SW480 (cell line): Measurements from ENCODE around the gene RCVRN.
A peak's percentile ranks its signal among the peaks of the same experiment; 100 is the strongest.

Experiments used
- DNase-seq: peaks from one replicate; pipeline ENCODE4 v3.0.0-alpha.2; 2016; ENCODE audit warnings: low spot score

Gene RCVRN

DNA sequence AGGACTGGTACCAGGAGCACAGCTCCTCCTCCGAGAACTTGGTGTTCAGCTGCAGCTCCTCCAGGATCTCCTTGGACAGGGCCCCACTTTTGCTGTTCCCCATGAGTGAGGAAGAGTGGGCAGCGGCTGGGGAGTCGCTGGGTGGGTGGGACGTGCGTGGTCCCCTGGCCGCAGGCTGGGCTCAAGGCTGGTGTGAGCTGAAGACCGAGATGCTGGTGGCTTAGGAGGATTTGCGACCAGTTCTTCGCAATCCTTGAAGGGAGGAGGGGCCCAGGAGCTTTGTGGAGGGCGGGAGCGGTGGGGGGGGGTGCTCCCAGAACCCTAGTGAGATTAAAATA is at the start of gene RCVRN:
Gene RCVRN (minus strand): TSS at position 194 of the 338 bp plus-strand sequence. CDS start 91 bp downstream, at position 103.
- DNase-seq = no peak

DNA sequence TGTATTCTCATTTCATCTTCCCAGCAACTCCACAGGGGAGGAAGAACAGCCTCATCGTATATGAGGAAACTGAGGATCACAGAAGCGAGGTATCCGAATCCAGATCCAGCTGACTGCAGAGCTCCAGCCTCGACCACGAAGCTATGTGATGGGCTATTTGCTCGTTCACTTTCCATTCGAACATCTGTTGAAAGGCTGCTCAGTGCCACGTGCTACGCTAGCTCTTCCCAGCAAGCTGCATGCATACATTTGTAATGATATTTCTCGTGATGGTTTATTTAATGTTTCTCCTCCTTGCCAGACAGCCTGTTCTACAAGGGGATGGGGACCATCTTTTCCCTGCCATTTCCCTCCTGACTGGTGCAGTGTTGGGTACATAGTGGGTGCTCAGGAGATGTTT is 48.4 kb upstream of the RCVRN start:
- DNase-seq = no peak

DNA sequence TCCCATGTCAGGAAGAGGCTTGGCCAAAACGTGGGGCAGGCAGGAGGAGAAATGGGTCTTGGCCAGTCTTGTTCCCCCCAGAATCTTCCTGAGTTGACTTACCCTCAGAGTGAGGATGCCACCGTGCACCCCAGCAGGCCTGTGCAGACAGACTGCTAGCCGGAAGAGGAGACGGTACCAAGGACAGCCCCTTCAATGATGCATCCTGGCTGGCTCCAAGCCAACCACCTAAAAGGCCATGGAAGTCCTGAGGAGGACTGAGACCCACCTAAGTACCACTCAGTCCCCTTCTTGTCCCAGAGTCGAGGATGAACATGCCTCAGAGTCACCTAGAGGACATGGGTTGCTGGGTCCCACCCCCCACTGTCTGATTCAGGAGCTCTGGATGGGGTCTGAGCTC is 46.7 kb upstream of the RCVRN start:
- no peak for DNase-seq

DNA sequence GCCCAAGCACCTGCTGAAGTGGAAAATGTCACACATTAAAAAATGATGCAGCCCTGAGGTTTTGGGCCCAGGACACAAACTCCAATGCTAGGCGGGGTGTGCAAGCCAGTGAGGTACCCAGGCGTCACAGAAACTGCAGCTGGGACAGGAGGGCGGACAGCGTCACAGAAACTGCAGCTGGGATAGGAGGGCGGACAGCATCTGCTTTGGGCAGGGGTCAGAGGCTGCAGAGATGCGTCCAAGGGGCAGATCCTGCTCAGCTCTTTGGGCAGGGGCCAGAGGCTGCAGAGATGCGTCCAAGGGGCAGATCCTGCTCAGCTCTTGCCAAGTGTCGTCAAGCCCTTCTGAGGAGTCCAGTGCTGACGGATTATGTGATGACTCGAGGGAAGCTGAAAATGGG is 43.9 kb upstream of the RCVRN start:
- DNase-seq = no peak

DNA sequence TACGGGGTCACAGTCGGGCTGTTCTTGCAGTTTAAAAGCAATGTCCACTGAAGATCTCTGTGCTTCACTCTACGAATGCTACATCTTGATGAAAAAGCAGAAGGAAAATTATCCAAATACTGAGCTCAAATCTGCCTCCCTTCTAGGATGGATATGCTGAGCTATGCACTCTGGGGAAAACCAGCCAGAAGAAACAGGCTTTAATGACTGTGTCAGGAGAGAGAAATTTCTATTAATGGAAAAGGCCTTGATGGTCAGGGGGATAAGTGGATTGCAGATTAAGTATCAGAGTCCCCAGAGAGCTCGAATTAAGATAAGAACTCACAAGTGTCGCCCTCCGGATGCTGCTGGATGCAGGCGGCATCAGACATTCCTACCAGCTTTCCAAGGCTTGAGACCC is 39.6 kb upstream of the RCVRN start:
- no peak for DNase-seq

DNA sequence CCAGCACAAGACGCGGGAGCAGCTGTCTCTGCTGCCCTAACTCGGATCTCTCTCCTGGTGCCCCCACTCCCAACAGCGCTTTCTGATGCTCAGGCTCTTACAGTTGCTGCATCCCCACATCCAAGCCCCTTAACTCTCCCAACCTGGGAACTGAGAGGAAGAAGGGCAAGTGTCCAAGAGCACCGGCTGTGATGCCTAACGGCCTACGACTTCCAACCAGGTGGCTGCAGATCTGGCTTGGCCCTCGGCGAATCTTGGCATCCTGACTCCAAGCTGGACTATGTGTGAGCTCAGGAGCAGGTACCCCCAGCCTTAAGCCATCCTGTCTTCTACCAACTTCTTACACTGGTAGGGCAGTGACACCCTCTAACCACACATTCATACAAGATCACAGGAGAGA is 38.3 kb upstream of the RCVRN start:
- DNase-seq = no peak

DNA sequence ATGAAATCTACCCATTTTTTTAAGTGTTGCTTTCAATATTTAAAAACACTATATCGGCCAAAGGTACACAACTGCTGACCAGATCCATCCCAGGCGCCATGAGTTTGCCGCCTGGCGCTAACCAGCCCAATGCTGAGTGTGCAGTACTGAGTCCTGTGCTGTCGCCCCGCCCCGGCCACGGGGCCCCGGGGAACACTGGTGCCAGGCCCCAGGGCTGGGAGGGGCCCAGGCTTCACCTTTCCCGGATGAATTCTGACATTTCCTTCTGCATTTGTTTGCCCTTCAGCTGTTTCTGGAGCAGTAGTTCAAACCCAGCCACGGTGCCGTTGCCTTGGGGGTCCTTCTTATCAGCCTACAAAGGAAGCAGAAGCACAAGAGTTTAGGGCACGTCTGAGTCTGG is 37.8 kb upstream of the RCVRN start:
- no peak for DNase-seq

DNA sequence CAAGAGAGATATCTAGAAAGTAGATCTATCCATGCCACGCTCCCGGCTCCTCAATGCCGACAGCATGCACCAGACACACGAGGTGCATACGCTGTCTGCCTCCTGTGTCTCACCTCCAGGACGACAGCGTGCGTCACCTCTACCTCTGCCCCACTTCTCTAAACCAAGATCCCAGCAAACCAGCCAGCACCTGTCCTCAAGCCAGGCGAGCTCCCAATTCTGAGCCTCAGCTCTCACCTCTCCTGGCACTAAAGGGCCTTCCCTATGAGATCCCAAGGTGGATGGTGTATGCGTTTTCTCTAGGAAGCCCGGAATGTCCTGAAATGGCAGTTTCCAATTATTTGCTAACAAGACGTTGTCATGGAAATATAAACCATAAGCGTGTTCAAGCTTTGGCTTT is 36.2 kb upstream of the RCVRN start:
- DNase-seq = no peak

DNA sequence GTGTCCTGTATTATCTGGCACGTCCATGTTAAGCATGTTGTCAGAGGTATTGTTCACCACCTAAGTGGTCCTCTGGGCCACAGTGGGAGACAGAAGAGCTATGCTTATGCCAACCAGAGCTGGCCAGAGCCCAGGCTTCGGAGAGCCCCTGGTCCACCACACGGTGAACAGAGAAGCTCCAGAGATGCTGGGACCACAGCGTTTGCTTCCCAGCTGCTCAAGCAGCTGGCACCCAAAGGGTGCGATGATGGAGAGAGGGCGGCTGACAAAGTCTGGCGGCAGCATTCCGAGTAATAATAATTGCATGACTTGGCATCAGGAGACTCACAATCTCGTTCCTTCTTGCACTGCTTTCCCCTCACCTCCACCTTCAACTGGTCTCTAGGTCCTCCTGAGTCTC is 35.8 kb upstream of the RCVRN start:
- DNase-seq = no peak

DNA sequence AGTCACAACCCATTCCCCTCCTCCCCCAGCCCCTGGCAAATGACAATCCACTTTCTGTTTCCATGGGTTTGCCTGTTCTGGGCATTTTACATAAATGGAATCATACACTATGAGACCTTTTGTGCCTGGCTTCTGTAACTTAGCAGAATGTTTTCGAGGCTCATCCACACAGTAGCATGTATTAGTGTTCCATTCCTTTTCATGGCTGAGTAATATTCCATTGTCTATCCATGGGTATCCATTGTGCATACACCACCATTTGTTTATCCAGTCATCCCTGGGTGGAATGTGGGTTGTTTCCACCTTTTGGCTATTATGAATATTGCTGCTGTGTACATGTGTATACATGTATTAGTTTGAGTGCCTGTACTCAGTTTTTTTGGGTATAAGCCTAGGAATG is 33.7 kb upstream of the RCVRN start:
- DNase-seq = no peak

DNA sequence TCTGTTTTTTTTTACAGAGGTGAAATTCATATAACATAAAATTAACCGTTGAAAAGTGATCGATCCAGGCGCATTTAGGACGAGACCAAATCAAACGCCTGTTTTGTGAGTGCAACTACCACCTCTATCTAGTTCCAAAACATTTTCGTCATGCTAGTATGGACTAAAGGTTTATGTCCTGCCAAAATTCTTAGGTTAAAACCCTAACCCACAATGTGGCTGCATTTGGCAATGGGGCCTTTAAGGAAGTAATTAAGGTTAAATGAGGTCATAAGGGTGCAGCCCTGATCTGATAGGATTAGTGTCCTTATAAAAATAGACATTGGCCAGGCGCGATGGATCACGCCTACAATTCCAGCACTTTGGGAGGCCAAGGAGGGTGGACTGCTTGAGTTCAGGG is 32.8 kb upstream of the RCVRN start:
- no peak for DNase-seq

DNA sequence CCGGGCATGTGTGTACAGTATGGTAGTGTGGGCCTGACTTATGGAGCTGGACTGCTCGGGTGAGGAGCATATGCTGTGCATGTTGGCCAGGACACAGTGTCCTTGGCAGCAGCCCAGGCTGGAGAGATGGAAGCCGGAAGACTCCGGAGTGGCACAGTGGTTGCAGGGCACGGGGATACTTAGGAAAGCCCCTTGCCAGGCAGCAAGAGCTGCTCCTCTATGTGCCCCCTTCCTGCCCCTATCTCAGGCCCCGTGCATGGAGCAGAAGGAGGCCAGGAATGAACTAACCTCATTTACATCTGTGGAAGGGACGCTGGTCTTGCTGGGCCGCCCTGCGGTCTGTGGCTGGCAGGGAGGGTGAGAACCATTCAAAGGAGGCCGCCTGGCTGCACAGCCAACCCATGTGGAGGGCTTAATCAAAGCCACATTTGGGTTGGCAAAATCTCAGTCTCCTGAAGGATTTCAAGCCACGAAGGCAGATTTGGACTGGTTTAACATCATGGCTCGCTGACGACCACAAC is 32.2 kb upstream of the RCVRN start:
- no peak for DNase-seq

DNA sequence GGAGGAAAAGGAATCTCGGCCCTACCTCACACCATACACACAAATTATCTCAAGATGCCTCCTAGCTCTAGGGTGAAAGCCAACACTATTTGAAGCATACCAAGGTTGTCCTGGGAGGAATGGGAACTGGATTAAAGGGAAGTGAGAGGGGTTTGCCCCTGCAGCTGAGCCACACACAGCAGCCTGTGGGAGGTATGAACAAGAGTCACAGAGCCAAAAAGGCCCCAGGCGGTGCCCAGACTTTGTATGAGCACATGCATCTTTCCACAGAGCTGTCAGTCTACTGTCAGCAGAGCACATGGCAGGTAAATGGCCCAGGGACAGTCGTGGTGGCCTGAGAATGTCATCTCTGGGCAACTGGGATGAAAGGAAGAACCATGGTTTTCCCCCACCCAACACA is 31.0 kb upstream of the RCVRN start:
- no peak for DNase-seq

DNA sequence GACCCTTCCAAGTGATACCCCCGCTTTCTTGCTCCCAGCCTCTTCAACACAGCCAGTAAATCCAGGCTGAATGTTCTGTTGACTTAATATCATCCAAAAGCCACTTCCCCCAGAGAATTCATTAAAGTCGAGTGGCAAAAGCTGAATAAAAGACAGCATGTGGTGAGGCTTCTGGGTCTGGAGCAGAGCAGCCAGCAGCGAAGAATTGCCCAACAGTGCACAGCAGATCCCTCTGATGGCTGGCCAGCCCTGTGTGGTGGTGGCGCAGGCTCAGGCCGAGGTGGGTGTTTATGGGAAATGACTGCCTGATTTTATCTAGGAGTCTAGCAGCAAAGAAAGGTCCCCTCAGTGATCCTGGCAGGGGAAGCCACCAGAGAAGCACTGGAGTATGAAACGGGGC is 30.3 kb upstream of the RCVRN start:
- DNase-seq = no peak

DNA sequence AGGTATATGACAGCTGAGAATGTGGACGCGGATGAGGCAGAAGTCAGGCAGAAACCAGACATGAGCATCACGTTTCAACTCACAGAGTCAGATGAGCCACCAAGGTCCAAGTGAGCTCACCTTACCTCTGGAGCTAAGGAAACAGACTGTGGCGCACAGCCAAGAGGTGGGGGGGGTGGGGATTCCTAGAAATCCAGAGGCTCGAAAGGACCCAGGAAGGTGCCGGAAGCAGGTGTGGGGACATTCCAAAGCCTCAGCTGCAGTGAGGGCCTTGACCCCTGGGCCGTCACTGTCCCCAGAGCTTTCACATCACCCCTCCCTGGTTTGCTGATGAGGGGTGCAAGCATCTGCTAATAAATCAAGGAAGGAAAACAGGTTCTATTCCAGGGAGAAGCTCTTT is 29.3 kb upstream of the RCVRN start:
- DNase-seq = no peak

DNA sequence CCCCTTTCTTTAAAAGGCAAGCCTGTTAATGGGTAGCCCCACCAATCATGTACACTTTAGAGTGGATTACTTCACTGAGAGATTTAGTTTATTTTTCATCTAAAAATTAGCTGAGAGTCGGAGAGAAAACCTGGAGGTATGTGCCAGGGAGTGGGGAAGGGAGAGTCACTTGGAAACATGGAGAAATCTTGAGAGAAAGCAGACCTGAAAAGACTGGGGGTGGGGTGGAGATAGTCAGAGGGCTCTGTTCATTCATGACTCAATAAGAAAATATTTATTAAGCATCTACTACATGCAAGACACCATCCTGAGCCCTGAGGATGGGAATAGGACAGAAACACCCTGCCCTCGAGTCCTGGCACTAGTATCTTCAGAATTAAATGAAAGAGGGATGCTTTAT is 27.4 kb upstream of the RCVRN start:
- DNase-seq = no peak

DNA sequence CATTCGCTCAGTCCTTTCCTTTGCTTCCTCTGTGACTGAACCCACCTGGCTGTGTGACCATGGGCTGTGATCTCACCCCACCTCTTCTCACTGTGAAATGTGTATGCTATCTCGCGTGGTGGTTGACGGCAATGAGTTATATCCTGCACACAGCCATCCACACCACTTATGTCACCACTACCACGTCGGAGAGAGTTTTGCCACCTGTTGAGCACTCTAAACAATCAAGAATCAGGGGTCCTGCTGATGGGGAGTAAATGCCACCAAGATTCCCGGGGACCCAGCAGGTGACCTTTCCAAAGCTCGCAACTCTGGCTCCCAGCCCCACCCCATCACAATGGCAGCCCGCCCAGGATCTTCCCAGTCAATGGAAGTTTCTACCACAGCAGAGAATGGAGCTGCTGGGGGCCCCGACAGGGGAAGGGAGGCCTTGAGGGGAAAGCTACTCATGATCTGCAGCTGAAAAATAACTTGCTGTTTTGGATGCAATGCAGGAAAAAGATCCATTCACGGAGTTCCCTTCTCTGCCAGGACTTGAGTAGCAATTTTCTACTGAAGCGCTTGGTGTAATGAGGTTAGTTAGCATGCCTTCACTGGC is 26.2 kb upstream of the RCVRN start:
- DNase-seq = no peak

DNA sequence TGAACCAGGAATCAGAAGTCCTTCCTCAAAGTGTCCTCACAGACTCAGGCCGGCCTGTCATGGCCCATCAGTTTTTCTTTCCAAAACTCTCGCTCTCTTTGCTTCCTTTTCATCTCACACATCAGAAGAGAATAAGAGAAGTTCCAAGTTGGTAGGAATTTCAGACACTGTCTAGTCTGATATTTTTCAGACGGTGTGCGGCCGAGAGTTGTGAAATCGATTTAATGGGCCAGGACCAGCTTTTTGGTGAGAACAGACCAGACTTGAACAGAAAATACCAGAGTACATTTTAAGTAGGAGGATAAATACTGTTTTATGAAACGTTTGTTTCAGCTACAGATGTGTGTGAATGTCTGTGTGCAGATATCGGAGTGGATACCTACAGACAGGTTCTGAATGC is 24.8 kb upstream of the RCVRN start:
- DNase-seq = no peak

DNA sequence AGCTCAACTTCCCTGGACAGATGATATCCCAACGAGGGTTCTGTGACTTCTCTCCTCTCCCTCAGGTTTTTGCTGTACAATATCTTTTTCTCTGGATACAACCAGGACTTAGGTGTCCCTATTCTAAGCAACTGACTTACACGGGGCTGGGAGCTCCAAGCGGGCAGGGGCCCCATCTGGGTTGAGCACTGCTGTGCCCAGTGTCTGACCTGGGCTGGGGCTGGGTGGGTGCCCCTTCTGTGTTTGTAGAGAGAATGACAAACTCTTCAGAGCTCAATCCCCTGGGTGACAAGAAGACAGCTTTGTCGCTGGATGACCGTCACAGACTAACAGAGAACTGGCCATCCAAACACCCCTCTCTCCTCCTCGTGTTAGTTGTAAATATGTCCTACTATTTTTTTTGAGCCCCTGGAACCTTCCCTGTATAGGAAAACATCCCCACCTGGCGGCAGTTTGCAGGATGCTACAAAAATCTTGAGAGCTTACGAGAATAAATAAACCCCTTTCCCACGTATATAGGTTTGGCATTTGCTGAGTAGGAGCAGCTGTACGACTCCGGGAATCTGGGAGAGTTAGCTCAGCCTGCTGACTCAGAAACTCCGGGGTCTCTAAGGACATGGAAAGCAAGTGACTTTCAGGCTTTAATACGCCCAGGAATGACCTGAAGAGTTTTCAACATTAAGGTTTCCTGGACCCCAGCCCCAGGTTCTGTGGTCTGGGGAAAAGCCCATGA is 23.7 kb upstream of the RCVRN start:
- peak; percentile 77 for DNase-seq

DNA sequence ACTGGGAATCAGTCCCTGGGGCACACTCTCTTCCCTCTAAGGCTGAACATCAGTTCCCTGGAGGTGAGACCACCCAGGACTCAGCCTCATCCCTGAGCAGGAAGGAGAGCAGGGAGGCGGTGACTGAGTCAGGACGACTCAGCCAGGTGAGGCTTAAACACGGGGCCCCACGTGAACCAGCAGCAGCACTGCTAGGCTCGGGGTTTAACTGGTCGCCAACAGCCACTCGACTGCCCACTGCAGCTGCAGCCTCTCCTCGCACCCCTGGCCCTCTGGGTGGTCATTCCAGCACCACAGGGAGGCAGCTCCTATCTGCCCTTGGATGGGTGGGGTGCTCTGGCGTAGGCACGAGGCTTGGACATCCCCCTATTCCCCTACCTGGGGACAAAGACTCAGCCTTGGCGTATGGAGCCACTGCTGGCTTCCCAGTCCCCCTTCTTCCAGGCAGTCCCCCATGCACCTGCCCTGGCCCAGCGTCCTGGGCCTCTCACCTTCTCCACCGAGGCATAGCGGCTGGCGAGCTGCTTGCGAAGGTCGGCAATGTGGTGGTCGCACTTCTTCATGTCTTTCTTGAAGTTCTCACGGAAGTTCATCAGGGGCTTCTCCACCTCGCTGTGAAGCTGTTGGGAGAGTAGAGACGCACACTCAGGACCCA is 21.2 kb upstream of the RCVRN start:
- DNase-seq = no peak

DNA sequence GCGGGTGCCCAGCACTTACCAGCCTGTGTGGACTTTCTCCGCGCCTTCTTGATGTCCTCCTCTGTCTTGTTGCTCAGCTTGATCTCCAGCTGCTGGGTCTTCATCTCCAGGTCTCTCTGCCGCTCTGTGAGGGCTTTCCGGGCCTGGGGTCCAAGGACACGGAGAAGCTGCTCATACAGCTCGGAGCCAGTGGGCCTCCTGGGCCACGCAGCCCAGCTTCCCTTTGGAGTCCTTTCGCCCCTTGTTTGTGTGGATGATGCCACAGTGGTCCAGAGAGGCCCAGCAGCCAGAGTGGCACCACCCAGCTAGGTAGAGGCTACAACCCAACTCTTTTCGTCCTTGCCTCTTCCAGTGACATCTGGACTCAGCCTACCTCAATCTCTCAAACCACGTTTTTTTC is 20.4 kb upstream of the RCVRN start:
- DNase-seq = no peak

DNA sequence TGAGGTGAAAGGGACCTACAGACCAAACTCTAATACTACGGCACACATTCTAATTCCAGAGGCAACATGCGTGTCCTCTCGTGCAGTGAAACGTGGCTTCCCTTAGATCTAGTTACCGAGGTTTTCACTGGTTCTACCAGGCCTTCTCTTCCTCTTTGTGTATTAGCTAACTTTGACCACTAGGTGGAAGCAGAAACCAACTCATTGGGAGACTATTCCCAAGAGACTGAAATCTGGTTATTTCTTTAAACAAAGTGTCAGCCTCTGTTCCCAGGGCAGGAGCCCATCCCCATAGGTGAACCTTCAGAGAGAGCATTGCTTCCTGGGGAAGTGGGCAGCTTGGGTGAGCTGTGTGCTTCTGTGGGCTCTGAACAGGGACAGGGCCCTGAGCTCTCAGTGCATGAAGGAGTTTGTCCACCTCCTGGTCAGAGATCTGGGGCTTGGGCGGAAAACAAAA is 19.7 kb upstream of the RCVRN start:
- peak; percentile 82 for DNase-seq
